Erythroblast (primary cell): Measurements from ENCODE around the gene ZNF8.

Source experiments
- GATA1 ChIP-seq: IDR thresholded peaks from 2 replicates; pipeline ENCODE4 v1.6.1; 2011; ENCODE audit warnings: low read depth, mild to moderate bottlenecking, control low read depth, low read length, moderate library complexity
- POLR2A ChIP-seq: IDR thresholded peaks from 2 replicates; pipeline ENCODE4 v1.6.1; 2011; ENCODE audit warnings: mild to moderate bottlenecking, low read length

GRCh38 chr19:58243351-58243750, 35.4 kb upstream of the ZNF8 start:
- TF ChIP-seq POLR2A = no peak
- TF ChIP-seq GATA1 = no peak
